ENCODE measurements around the gene FBXL16.

DNA sequence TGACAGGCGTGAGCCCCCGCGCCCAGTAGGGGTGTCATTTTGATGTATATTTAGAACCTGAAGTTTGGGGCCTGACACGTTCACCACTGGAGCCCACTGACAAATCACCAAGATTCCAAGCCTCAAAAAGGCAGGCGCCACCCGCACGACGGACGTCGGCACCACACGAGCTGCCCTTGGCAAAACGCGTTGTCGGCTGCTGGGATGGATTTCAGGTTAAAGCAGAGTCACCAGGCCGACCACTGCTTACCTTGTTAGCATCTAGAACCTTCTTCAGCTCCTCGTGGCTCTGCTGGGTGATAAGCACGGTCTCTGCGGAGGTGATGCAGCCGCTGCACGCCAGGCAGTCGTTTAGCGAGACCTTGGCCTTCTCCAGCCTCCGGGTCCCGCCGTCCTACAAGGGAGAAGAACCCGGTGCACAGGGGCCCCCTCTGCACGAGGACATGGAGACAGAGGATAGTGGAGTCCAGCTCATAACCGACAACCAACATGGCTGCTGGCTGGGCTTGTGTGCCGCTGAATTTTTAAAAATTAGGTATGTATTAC lies 31.4 kb upstream of the FBXL16 start:
- TF ChIP-seq POLR2A (IDR thresholded peaks at IDR 0.05): no peak
- TF ChIP-seq, protein P1, sequence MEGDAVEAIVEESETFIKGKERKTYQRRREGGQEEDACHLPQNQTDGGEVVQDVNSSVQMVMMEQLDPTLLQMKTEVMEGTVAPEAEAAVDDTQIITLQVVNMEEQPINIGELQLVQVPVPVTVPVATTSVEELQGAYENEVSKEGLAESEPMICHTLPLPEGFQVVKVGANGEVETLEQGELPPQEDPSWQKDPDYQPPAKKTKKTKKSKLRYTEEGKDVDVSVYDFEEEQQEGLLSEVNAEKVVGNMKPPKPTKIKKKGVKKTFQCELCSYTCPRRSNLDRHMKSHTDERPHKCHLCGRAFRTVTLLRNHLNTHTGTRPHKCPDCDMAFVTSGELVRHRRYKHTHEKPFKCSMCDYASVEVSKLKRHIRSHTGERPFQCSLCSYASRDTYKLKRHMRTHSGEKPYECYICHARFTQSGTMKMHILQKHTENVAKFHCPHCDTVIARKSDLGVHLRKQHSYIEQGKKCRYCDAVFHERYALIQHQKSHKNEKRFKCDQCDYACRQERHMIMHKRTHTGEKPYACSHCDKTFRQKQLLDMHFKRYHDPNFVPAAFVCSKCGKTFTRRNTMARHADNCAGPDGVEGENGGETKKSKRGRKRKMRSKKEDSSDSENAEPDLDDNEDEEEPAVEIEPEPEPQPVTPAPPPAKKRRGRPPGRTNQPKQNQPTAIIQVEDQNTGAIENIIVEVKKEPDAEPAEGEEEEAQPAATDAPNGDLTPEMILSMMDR (IDR thresholded peaks at IDR 0.05): no peak
